Tibial nerve (tissue), 4 donors: ENCODE measurements around the gene RNU4-1.

Experiments used
- CTCF ChIP-seq, 5 experiments: fragments of 200-600 bp in 3 of 5; fragments of 450-650 bp in 2 of 5; sonication (generic) in 3 of 5; IDR thresholded peaks; one replicate each; pipeline ENCODE4 v1.5.1; 2016 to 2019; ENCODE audit warnings: antibody characterized with exemption in 5 of 5, mild to moderate bottlenecking in 3 of 5, moderate library complexity in 2 of 5
- EP300 ChIP-seq, 2 donors: sonication (generic); formaldehyde crosslinking; IDR thresholded peaks; one replicate each; pipeline ENCODE4 v1.6.1; 2017; ENCODE audit warnings: antibody characterized with exemption in 2 of 2, mild to moderate bottlenecking in 1 of 2

- TF ChIP-seq CTCF (IDR thresholded peaks at IDR 0.05), result no peak
- TF ChIP-seq EP300 (IDR thresholded peaks at IDR 0.05), result peak in 1 of 2 donors; percentile 77
These were observed 45.4 kb downstream of the RNU4-1 start for GRCh38 chr12:120247621-120248030.
